ENCODE results near the gene PDE2A. TPM values are rescaled to one million over a fixed set of nuclear protein-coding genes. Genes with fewer than 3 reads are reported as not detected.

PDE2A gene
- polyA plus RNA-seq, 1 donor (not counting 4 experiments of a cell fraction or from before 2014, with no cell fraction given): 0.38 TPM

GRCh38 chr11:72703267-72704008 is 29.2 kb upstream of the PDE2A start:
- H3K9me3 ChIP-seq (ENCODE audit: control insufficient read depth, low read depth, low read length): no peaks in the 10 kb centered on the region
- H3K4me2 ChIP-seq (ENCODE audit: control insufficient read depth, extremely low read depth, insufficient read depth, low read depth, low read length): no peak overlapping the region
- no peak overlapping the region for H3K9ac ChIP-seq (ENCODE audit: control insufficient read depth, extremely low read depth, insufficient read depth, low read length)
- H3K27ac ChIP-seq (ENCODE audit: control insufficient read depth, insufficient read depth, low read length): no peak overlapping the region
- H3K36me3 ChIP-seq (ENCODE audit: control insufficient read depth in 2 of 2, extremely low read depth in 1 of 2, insufficient read depth in 2 of 2, low read length in 2 of 2): peaks cover 36 to 49% of the 10 kb centered on the region in 2 experiments
- no peaks in the 10 kb centered on the region for H3K27me3 ChIP-seq (ENCODE audit: control insufficient read depth, extremely low read depth, insufficient read depth, low read length)
- H3K4me1 ChIP-seq (ENCODE audit: control insufficient read depth, extremely low read depth, insufficient read depth, low read length): peaks cover 8% of the 10 kb centered on the region
- no peaks in the 10 kb centered on the region for H3K79me2 ChIP-seq (ENCODE audit: control insufficient read depth, insufficient read depth, low read length)
- TF ChIP-seq EZH2 (IDR thresholded peaks at IDR 0.05; ENCODE audit: low read length): no peak
- TF ChIP-seq CTCF (optimal IDR thresholded peaks at IDR 0.05 in 1 of 3, IDR thresholded peaks at IDR 0.05 in 1 of 3, conservative IDR thresholded peaks at IDR 0.05 in 1 of 3; ENCODE audit: extremely low read depth in 1 of 3, insufficient read depth in 2 of 3, low read length in 3 of 3): no peak
- peaks cover 2% of the 10 kb centered on the region for H3K9me1 ChIP-seq (ENCODE audit: control insufficient read depth, extremely low read depth, insufficient read depth, low read length)
- H2AFZ ChIP-seq (ENCODE audit: control insufficient read depth, low read length): no peak overlapping the region
- no peak for FAIRE-seq
- dilution Hi-C loops (cut with MboI; ENCODE audit: extremely low pct_ligation_motif_present, low sequenced_read_pairs): no loop called here
- no peak overlapping the region for H3K4me3 ChIP-seq (ENCODE audit: control insufficient read depth in 2 of 3, extremely low read depth in 1 of 3, insufficient read depth in 2 of 3, low read depth in 1 of 3, low read length in 3 of 3)
- DNase-seq (ENCODE audit: low read depth, low spot score): no peak
- H4K20me1 ChIP-seq (ENCODE audit: control insufficient read depth, extremely low read depth, insufficient read depth, low read length): peaks cover 5% of the 10 kb centered on the region

- H3K4me3 ChIP-seq (ENCODE audit: control insufficient read depth in 2 of 3, extremely low read depth in 1 of 3, insufficient read depth in 2 of 3, low read depth in 1 of 3, low read length in 3 of 3): no peak overlapping the region
- DNase-seq (ENCODE audit: low read depth, low spot score): no peak
- H2AFZ ChIP-seq (ENCODE audit: control insufficient read depth, low read length): no peak overlapping the region
- H3K4me1 ChIP-seq (ENCODE audit: control insufficient read depth, extremely low read depth, insufficient read depth, low read length): peaks cover 8% of the 10 kb centered on the region
- H4K20me1 ChIP-seq (ENCODE audit: control insufficient read depth, extremely low read depth, insufficient read depth, low read length): peaks cover 5% of the 10 kb centered on the region
- H3K4me2 ChIP-seq (ENCODE audit: control insufficient read depth, extremely low read depth, insufficient read depth, low read depth, low read length): no peak overlapping the region
- dilution Hi-C loops (cut with MboI; ENCODE audit: extremely low pct_ligation_motif_present, low sequenced_read_pairs): no loop called here
- no peaks in the 10 kb centered on the region for H3K79me2 ChIP-seq (ENCODE audit: control insufficient read depth, insufficient read depth, low read length)
- no peaks in the 10 kb centered on the region for H3K27me3 ChIP-seq (ENCODE audit: control insufficient read depth, extremely low read depth, insufficient read depth, low read length)
- TF ChIP-seq CTCF (optimal IDR thresholded peaks at IDR 0.05 in 1 of 3, IDR thresholded peaks at IDR 0.05 in 1 of 3, conservative IDR thresholded peaks at IDR 0.05 in 1 of 3; ENCODE audit: extremely low read depth in 1 of 3, insufficient read depth in 2 of 3, low read length in 3 of 3): no peak
- no peak for TF ChIP-seq EZH2 (IDR thresholded peaks at IDR 0.05; ENCODE audit: low read length)
- peaks cover 2% of the 10 kb centered on the region for H3K9me1 ChIP-seq (ENCODE audit: control insufficient read depth, extremely low read depth, insufficient read depth, low read length)
- H3K9me3 ChIP-seq (ENCODE audit: control insufficient read depth, low read depth, low read length): no peaks in the 10 kb centered on the region
- FAIRE-seq: no peak
- H3K27ac ChIP-seq (ENCODE audit: control insufficient read depth, insufficient read depth, low read length): no peak overlapping the region
- H3K9ac ChIP-seq (ENCODE audit: control insufficient read depth, extremely low read depth, insufficient read depth, low read length): no peak overlapping the region
- peaks cover 37 to 42% of the 10 kb centered on the region in 2 experiments for H3K36me3 ChIP-seq (ENCODE audit: control insufficient read depth in 2 of 2, extremely low read depth in 1 of 2, insufficient read depth in 2 of 2, low read length in 2 of 2)
Observed at GRCh38 chr11:72702577-72703241, 28.5 kb upstream of the PDE2A start.
